Astrocyte (in vitro differentiated cells and primary cell): Measurements from ENCODE around the gene KDSR.

Experiments
- CTCF ChIP-seq: IDR thresholded peaks from 2 replicates; pipeline ENCODE4 v1.5.1; 2011; ENCODE audit warnings: low read depth, mild to moderate bottlenecking, inconsistent platforms, low read length, moderate library complexity; ENCODE audit not compliant: insufficient read depth
- EZH2 ChIP-seq: IDR thresholded peaks from 2 replicates; pipeline ENCODE4 v1.6.1; 2012; ENCODE audit warnings: mild to moderate bottlenecking, low read length, inconsistent platforms; ENCODE audit not compliant: insufficient read depth

DNA sequence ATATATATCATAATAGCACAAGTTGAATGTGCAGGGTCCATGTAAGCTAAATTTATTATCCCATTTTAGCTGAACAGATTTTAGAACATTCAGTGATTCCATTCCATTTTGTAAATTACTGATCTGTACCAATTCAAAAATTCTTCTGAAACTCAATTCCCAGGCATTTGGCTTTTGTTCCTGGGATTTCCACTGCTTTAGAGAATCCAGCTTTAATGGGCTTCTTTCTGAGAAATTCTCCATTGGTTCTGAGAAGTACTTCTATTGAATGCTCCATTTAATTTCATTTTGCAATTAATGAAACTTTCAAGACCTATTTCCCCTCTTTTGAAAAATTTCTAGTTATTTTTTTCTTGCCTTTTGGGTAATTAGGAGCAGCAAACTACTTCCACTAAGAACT is 84.2 kb downstream of the KDSR start:
- TF ChIP-seq EZH2 (no peak), CTCF (no peak)
